ENCODE data around the gene VMAC. TPM values are rescaled to one million over a fixed set of nuclear protein-coding genes. Genes with fewer than 3 reads are reported as not detected.

Gene VMAC
- total and polyA plus RNA-seq, 2 of the 8 experiments (the other 6 are each of a cell fraction or from before 2014, with no cell fraction given): 1.3 to 2.2 TPM

GRCh38 chr19:5864013-5864720, 40.5 kb upstream of the VMAC start (continued):
- TF ChIP-seq, protein P1, sequence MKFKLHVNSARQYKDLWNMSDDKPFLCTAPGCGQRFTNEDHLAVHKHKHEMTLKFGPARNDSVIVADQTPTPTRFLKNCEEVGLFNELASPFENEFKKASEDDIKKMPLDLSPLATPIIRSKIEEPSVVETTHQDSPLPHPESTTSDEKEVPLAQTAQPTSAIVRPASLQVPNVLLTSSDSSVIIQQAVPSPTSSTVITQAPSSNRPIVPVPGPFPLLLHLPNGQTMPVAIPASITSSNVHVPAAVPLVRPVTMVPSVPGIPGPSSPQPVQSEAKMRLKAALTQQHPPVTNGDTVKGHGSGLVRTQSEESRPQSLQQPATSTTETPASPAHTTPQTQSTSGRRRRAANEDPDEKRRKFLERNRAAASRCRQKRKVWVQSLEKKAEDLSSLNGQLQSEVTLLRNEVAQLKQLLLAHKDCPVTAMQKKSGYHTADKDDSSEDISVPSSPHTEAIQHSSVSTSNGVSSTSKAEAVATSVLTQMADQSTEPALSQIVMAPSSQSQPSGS (IDR thresholded peaks at IDR 0.05; ENCODE audit: low read length): no peak
- no peak for TF ChIP-seq POU5F1 (IDR thresholded peaks at IDR 0.05; ENCODE audit: low read depth, low read length)
- no peak for TF ChIP-seq SAP30 (IDR thresholded peaks at IDR 0.05; ENCODE audit: insufficient read depth, insufficient replicate concordance, low read length)
